Kidney (tissue), 14 donors: Measurements from ENCODE around the gene MTIF2. TPM values are rescaled to one million over a fixed set of nuclear protein-coding genes. Genes with fewer than 3 reads are reported as not detected.

Source experiments
- DNase-seq, 5 donors: peaks; one replicate each; pipeline ENCODE4 v3.0.0-alpha.2; 2013 to 2020
- FAIRE-seq: peaks from 2 replicates; lab custom pipeline; 2012; peaks lifted over from hg19 to GRCh38; lab: Jason Lieb, UNC
- H3K27ac ChIP-seq, 2 donors: one replicate each; pipeline ENCODE4 v1.7.0; 2013; ENCODE audit warnings: low read depth in 2 of 2, low read length in 2 of 2, inconsistent platforms in 1 of 2
- H3K27me3 ChIP-seq: one replicate; pipeline ENCODE4 v1.7.1; 2013; ENCODE audit warnings: low read length, inconsistent platforms; ENCODE audit not compliant: control insufficient read depth, insufficient read depth
- H3K36me3 ChIP-seq, 3 donors: one replicate each; pipeline versions ENCODE4 v1.7.0 to v1.7.1; 2013; ENCODE audit warnings: low read length in 3 of 3, control low read depth in 1 of 3, inconsistent platforms in 1 of 3; ENCODE audit not compliant: insufficient read depth in 3 of 3, control insufficient read depth in 2 of 3
- H3K4me1 ChIP-seq, 3 donors: one replicate each; pipeline versions ENCODE4 v1.7.0 to v1.7.1; 2013; ENCODE audit warnings: low read length in 3 of 3, inconsistent platforms in 1 of 3, low read depth in 1 of 3; ENCODE audit not compliant: control insufficient read depth in 2 of 3, insufficient read depth in 2 of 3
- H3K4me3 ChIP-seq, 3 donors: one replicate each; pipeline versions ENCODE4 v1.7.0 to v1.8.1; 2013; ENCODE audit warnings: low read length in 3 of 3, control low read depth in 1 of 3, inconsistent platforms in 1 of 3
- H3K9ac ChIP-seq, 3 donors: one replicate each; pipeline versions ENCODE4 v1.7.0 to v1.7.1; 2013; ENCODE audit warnings: low read length in 3 of 3, control low read depth in 1 of 3, inconsistent platforms in 1 of 3
- H3K9me3 ChIP-seq, 3 donors: one replicate each; pipeline versions ENCODE4 v1.7.0 to v1.7.1; 2013; ENCODE audit warnings: low read length in 3 of 3, control low read depth in 1 of 3, inconsistent platforms in 1 of 3; ENCODE audit not compliant: control insufficient read depth in 2 of 3, insufficient read depth in 1 of 3
- intact Hi-C: fragments of 100-400 bp; cut with DNase I; formaldehyde crosslinking; loops from one replicate; pipeline ENCODE4 v1.11.1; 2022
- polyA plus RNA-seq: library from polyadenylated mRNA; stranded (reverse); fragments of 350-450 nt; fragmentation: Illumina TruSeq; extraction: RNeasy Lipid Tissue Mini Kit (QIAGEN cat#74804); gene quantifications from one replicate; pipeline ENCODE4 v1.2.3, GENCODE V29; 2014; ENCODE audit warnings: low read depth, low replicate concordance; ENCODE audit not compliant: insufficient read depth
- total RNA-seq: library from RNA; stranded (reverse); fragmentation: NEBNext Ultra II Directional; extraction: Animal tissue kit (Norgen Biotek cat#: 25700); gene quantifications from one replicate; pipeline ENCODE4 v1.2.1, GENCODE V29; 2021
- TF ChIP-seq, protein P1 (sequence below): IDR thresholded peaks from 3 replicates; pipeline ENCODE4 v1.5.1; 2012; ENCODE audit warnings: mild to moderate bottlenecking, moderate library complexity, borderline replicate concordance; ENCODE audit not compliant: insufficient read depth; ENCODE audit errors: extremely low read depth
- donor health status: control.
- donor health status: control.
- donor health status: control.
- donor health status: control.
- donor health status: control.
- donor health status: DM: yes; HTN: yes; CAD: no.
- donor health status: Normal renal cell carcinoma (clear cell type).

MTIF2 gene
- total and polyA plus RNA-seq, 2 donors from 2014 or later = 26.0 to 27.3 TPM

GRCh38 chr2:55213822-55214221, 55.2 kb downstream of the MTIF2 start:
- no peak overlapping the region for H3K27ac ChIP-seq
- DNase-seq (no peak), FAIRE-seq (no peak)
- intact Hi-C loops = no loop called here
- H3K4me1 ChIP-seq = no peaks in the 10 kb centered on the region
- TF ChIP-seq, protein P1, sequence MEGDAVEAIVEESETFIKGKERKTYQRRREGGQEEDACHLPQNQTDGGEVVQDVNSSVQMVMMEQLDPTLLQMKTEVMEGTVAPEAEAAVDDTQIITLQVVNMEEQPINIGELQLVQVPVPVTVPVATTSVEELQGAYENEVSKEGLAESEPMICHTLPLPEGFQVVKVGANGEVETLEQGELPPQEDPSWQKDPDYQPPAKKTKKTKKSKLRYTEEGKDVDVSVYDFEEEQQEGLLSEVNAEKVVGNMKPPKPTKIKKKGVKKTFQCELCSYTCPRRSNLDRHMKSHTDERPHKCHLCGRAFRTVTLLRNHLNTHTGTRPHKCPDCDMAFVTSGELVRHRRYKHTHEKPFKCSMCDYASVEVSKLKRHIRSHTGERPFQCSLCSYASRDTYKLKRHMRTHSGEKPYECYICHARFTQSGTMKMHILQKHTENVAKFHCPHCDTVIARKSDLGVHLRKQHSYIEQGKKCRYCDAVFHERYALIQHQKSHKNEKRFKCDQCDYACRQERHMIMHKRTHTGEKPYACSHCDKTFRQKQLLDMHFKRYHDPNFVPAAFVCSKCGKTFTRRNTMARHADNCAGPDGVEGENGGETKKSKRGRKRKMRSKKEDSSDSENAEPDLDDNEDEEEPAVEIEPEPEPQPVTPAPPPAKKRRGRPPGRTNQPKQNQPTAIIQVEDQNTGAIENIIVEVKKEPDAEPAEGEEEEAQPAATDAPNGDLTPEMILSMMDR = no peak
- no peaks in the 10 kb centered on the region for H3K9me3 ChIP-seq
- no peak overlapping the region for H3K9ac ChIP-seq
- H3K4me3 ChIP-seq = no peak overlapping the region
- H3K27me3 ChIP-seq = no peaks in the 10 kb centered on the region
- no peaks in the 10 kb centered on the region for H3K36me3 ChIP-seq

DNA sequence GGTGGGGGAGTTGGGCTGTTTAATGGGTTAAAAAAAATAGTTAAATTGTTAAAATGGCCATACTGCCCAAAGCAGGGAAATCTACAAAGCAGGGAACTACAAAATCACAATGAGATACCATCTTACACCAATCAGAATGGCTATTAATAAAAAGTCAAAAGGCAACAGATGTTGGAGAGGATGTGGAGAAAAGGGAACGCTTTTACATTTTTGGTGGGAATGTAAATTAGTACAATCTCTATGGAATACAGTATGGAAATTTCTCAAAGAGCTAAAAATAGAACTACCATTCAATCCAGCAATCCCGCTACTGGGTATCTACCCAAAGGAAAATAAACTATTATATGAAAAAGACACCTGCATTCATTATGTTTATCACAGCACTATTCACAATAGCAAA, 64.1 kb downstream of the MTIF2 start:
- Histone ChIP-seq H3K36me3 (peaks cover 0 to 5% (median 0%) of the 10 kb centered on the region in 3 donors), H3K27ac (no peak overlapping the region), H3K4me3 (no peak overlapping the region), H3K9ac (no peak overlapping the region), H3K4me1 (no peaks in the 10 kb centered on the region), H3K27me3 (no peaks in the 10 kb centered on the region), H3K9me3 (peaks cover 0 to 2% (median 0%) of the 10 kb centered on the region in 3 donors)
- no peak for DNase-seq
- intact Hi-C loops = no loop called here
- FAIRE-seq = no peak
- TF ChIP-seq, protein P1 = no peak

GRCh38 chr2:55204536-55204935, 64.5 kb downstream of the MTIF2 start:
- TF ChIP-seq, protein P1 = no peak
- Histone ChIP-seq H3K9ac (no peak overlapping the region), H3K27ac (no peak overlapping the region), H3K4me1 (no peaks in the 10 kb centered on the region), H3K4me3 (no peak overlapping the region), H3K9me3 (peaks cover 0 to 2% (median 0%) of the 10 kb centered on the region in 3 donors), H3K36me3 (peaks cover 0 to 5% (median 0%) of the 10 kb centered on the region in 3 donors), H3K27me3 (no peaks in the 10 kb centered on the region)
- intact Hi-C loops = no loop called here
- DNase-seq = no peak
- FAIRE-seq = no peak

DNA sequence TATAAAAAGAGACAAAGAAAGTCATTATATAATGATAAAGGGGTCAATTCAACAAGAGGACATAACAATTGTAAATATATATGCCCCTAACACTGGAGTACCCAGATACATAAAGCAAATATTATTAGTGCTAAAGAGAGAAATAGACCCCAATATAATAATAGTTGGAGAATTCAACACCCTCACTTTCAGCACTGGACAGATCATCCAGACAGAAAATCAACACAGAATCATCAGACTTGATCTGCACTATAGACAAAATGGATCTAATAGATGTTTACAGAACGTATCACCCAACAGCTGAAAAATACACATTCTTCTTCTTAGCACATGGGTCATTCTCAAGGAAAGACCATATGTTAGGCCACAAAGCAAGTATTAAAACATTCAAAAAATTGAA, 68.6 kb downstream of the MTIF2 start:
- H3K4me1 ChIP-seq = no peaks in the 10 kb centered on the region
- peaks cover 0 to 5% (median 0%) of the 10 kb centered on the region in 3 donors for H3K36me3 ChIP-seq
- H3K9me3 ChIP-seq = peaks cover 0 to 2% (median 0%) of the 10 kb centered on the region in 3 donors
- H3K9ac ChIP-seq = no peak overlapping the region
- TF ChIP-seq, protein P1 = no peak
- H3K27ac ChIP-seq = no peak overlapping the region
- no peaks in the 10 kb centered on the region for H3K27me3 ChIP-seq
- no peak for FAIRE-seq
- H3K4me3 ChIP-seq = no peak overlapping the region
- DNase-seq = no peak
- intact Hi-C loops = no loop called here
